Stimulated activated CD8-positive, alpha-beta memory T cell treated with anti-CD3 and anti-CD28 coated beads, Interleukin-12 subunit alpha, Interleukin-12 subunit beta, amount 100 ng/mL, for 24 hours (primary cell): ENCODE measurements around the gene RALY.

ENCODE experiments used
- DNase-seq: peaks from one replicate; pipeline ENCODE4 v3.0.0-alpha.2; 2020; ENCODE audit errors: extremely low read depth

Gene RALY

DNA sequence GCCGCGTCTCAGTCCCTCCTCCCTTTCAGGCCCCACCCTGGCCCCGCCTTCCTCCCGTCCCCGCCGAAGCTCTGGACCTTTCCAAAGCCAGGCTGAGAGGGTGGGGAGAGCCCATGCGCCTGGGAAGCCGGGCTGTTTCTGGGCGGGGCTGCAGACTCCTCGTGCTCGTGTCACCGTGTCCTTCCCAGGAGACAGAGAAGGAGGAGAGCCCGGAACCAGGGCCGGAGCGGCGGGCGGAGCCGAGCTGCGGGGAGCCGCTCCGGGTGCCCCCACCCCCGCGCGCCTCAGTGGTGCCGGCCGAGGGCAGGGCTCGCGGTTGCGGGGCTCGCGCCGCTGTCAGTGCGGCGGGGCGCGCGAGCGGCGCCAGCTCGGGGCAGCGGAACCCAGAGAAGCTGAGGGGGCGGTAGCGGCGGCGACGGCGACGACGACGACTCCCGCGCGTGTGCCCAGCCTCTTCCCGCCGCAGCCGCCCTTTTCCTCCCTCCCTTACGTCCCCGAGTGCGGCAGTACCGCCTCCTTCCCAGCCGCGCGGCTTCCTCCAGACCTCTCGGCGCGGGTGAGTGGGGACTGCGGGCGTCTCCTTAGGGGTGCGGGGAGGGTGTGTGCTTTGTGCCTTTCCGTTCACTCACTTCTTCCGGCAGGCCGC lies at the start of gene RALY:
Gene RALY, plus strand, starts transcription at position 336 of the 646 bp plus-strand sequence. CDS start 78,164 bp downstream, outside the sequence.
- peak; percentile 89 for DNase-seq

DNA sequence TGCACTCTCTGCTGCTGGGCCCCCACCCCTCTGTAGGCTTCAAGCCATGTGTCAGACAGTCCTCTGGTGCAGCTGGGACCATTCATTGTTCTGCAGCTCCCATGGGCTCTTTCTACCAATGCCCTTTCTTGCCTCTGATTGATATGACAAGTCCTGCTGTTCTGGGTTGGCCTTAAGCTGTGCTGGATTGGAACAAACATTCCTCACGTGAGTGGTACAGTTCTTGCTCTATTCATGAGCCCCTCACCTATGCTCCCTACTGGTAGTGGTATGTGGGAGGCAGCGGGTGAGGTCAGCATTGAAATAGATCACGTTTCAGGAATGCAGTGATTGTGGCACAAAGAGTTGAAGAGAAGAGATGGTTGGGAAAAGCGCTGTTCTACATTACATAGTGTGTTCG lies 48.8 kb upstream of the RALY start:
- no peak for DNase-seq

DNA sequence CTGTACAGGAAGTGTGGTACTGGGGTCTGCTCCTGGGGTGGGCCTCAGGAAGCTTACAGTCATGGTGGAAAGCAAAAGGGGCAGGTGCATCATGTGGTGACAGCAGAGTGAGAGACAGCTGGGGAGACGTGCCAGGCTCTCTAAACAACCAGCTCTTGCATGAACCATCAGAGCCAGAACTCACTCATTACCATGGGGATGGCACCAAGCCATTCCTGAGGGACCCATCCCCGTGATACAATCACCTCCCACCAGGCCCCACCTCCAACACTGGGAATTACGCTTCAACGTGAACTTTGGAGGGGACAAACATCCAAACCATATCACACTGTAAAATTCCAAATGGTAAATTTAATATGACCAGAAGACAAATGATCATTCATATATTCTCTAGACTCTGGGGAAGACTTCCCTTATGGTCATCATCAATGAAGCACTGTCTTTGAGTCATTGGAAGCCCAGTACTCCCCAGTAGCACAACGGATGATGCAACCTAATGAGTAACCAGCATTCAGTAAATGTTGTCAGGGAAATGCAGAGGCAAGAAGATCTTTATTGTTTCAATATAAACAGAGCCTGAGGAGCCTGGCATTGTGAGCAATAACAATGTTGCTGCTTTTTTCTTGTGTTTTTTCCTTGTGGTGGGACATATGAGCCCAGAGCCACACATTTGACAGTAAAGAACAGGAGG lies 48.2 kb upstream of the RALY start:
- no peak for DNase-seq

DNA sequence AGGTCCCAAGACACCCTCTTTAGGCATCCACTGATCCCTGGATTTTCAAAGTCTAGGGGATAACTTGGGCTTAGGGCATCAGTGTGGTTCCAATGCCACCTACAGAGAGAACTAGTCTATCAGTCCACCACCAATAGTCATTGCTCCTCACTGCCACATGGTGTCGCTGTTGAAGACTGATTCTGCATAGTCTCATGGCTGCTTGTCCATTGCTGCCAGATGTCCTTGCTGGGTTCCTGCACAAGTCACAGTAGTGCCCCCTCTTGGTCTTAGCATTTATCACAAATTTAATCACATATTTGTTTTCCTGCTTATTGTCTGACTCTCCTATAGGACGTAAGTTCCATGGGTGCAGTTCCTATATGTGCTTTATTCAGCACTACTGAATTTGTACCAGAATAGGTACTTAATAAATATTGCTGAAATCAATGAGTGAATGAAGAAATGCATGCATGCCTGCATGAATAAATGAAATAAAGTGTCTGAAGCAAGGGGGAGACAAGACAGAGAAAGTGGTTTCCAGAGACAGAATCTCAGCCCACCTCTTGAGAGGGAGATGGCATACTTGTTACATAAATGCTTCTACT lies 45.9 kb upstream of the RALY start:
- DNase-seq = no peak

DNA sequence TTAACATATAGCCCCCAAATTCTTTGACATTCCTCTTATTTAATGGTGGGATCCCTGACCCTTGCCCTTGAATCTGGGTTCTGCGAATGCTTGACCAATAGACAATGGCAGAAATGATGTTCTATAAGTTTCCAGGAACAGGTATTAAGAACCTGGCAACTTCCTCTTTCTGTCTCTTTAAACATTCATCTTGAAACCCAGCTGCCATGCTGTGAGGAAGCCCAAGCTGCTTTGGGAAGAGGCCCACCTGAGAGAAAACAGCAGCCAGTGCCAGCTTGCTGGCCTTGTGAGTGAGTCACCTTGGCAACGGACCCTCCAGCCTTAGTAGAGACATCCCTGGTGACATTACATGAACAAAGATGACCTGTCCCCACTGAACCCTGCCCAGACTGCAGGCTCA lies 45.2 kb upstream of the RALY start:
- no peak for DNase-seq

DNA sequence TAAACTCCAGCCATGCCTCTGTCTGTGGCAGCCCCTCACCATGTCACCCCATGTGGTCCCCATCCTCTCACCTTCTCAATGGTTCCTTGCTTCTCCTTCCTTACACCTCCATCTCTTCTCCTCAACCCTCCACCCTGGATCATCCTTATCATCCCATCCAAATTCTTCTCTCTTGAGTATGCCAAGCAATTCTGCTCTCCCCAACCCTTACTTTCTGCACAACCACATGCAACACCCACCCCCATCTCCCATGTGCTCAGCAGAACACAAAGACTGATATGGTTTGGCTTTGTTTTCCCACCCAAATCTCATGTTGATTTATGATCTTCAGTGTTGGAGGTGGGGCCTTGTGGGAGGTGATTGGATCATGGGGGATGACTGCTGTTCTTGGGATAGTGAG lies 42.5 kb upstream of the RALY start:
- no peak for DNase-seq

DNA sequence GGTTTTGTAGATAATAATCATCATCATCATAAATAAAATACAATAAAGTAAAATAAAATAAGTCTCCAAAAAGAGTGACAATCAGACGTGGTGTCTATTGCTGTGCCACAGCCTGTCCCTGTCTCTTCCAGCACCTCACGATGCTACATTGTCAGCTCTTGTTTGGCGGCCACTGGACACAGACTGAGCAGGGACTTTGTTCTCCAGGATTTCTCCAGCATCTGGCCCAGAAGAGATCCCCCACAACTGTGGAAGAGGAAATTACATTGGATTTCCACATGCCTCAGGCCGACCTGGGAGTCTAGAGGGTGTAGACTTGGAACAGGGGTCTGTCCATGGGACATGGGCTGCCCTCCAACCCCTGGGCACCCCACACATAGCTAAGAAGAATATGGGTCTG lies 39.2 kb upstream of the RALY start:
- DNase-seq = no peak

DNA sequence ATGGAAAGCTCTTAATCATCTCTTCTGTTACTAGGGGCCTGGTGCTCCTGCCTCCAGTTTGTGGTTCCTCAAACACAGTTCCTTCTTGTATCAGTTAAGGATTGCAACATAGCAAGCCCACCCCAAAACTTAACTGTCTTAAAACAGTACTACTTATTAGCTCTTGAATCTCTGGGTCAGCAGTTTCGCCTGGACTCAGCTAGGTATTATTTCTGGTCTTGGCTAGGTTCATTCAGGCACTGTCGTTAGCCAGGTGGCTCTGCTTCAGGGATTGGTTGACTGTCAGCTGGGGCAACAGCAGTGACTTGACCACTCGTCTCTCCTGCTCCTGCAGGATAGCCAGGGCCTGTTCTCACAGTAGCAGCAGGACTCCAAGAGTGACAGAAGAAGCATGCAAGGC lies 30.0 kb upstream of the RALY start:
- DNase-seq = no peak

DNA sequence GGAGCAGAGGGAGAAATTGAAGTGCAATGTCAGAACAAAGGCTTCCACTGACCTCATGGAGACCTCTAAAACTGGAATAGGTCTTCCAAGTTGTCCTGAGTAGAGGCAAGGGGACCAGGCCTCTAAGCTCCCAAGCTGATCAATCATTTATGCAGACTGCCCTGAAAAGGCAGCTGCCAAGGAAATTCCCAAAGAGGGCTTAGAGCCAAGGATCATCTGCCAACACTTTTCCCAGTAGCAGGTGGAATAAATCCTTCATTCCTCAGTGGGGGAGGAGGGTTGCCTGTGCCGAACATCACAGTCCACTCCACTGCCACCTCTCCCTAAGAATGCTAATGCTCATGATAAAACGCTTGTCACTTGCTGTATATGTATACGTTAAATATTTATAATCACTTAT lies 29.3 kb upstream of the RALY start:
- no peak for DNase-seq

DNA sequence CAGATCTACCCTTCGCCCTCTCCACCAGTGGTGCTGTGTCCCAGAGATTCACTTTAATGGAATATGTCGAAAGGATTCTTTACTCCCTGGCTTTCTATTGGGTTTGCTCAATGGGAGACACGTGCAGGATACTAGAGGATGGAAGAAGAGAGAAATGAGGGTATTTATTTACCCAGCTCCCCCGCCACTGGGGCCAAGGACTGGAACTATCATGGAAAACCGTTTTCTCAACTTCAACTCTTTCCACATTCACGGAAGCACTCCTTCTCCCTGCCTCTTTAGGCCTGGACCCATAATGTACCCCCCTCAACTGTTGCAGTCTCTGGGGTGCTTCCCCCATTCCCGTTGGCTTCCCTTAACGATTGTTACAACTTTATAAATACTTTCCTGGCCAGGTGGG lies 26.6 kb upstream of the RALY start:
- no peak for DNase-seq

DNA sequence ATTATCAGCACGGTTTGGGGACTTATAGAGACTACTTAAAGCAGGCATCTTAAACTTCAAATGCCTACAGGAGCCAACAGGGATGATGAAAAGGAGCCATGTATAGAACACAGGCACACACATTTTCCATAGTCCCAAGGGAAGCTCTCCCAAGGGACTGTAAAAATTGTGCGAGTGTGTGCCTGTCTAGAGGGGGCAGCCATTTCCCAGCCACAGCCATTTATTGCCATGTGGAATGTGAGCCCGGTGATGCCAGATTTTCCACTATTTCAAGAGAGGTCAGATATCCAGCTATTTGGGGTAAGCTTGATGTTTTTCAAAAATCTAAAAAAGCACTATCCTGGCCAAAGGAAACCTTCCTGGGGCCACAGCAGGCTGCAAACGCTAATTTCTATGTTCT lies 24.1 kb upstream of the RALY start:
- no peak for DNase-seq

DNA sequence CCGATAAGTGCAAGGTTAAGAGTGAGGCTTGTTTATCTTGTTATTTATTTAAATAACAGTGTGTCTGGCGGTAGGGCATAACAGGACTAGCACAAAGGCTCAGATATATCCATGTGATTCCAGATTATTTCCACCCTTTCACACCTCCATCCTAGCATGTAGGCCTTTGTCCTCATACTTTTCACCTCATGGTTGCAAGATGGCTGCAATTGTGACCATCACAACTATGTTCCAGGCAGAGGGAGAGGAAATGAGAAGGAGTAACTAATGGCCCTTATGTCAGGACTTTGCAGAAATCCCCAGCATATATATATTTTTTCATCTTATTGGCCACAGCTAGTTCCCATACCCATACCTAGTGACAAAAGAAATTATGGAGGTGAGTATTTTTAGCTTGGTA lies 23.5 kb upstream of the RALY start:
- no peak for DNase-seq

DNA sequence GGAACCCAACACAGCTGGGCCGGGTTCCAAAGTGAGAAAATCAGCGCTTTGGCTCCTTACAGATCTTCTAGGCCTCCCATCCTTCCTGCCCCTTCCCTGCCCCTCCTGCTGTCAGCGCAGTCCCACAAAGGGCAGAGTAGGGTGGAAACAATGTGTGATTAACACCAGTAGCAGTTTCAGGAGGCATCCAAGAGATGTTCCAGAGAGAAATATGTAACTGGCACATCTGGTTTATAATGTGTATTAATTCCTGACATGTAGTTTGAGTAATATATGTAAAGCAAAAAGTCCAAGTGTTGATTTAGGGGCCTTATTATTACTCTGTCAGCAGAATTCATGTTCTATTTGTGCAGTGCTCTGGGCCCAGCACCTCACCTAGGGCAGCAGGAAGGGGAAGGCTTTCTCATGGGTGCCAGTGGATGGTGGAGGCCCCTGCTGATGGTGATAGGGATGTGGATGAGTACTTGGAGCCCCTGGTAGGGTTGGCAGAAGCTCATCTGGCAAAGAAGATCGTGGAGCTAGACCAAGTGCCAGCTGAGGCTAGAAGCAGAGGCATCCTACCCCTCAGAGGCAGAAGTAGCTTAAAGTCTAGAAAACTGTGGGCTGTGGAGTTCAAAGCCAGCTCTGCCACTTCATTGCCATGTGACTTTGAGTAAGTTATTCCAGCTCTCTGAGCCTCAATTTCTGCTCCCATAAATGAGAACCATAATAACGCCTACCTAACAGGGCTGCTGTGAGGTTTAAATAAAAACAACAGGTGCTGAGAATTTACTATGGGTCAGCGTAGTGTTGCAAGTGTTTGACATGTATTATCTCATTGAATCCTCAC lies 22.4 kb upstream of the RALY start:
- DNase-seq = no peak

DNA sequence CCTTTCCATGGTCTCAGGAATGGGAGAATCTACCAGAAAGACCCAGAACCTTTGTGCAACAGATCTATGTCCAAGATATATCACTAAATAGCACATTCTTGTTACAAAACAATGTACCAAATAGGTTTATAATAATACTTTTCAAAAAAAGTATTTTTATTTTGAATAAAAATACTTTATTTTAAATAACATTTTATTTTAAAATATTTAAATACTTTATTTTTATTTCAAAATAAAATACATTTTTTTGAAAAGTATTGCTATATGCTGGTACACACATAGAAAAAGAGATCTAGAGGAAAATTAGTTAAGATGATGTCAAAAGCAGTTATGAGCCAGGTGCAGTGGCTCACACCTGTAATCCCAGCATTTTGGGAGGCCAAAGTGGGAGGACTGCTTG lies 16.8 kb upstream of the RALY start:
- no peak for DNase-seq

DNA sequence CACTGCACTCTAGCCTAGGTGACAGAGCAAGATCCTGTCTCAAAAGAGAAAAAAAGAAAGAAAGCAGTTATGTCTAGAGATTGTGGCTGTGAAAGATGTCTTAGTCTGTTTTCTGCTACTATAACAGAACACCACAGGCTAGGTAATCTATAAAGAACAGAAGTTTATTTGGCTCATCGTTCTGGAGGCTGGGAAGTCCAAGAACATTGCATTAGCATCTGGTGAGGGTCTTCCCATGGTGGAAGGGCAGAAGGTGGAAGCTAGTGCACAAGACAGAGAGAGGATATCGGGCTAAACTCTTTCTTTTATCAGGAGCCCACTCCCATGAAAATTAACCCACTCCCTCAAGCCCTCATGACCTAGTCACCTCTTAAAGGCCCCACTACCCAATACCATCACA lies 16.2 kb upstream of the RALY start:
- DNase-seq = no peak

DNA sequence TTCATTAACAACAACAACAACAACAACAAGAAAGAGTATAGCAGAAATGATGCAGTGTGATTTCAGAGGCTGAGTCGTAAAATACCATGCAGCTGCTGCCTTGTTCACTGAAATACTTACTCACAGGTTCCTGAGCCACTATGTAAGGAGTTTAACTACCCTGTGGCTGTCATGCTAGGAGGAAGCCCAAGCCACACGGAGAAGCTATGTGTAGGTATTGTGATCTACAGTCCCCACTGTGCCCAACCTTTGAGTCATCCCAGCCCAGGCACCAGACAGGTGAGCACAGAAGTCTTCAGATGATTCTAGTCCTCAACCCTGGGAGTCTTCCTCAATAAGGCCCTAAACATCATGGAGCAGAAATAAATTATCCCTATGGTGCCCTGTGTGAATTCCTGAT lies 14.6 kb upstream of the RALY start:
- DNase-seq = no peak

DNA sequence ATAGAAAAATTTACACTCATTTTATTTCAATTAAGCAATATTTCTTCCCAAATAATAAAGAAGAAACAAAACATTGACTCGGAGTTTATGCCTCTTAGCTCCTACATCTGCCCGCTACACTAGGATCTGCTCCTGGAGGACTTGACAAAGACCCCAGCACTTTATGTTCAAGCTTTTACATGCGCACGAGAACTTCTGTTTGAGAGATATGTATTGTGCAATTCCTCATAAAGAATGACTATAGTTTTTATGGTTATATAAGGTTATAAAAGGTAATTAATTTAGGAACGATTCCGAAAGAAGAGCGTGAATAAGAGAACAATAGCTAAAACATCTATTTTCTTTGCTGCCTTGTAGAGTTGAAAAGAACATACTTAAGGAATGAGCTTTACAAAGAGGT lies 12.4 kb upstream of the RALY start:
- no peak for DNase-seq

DNA sequence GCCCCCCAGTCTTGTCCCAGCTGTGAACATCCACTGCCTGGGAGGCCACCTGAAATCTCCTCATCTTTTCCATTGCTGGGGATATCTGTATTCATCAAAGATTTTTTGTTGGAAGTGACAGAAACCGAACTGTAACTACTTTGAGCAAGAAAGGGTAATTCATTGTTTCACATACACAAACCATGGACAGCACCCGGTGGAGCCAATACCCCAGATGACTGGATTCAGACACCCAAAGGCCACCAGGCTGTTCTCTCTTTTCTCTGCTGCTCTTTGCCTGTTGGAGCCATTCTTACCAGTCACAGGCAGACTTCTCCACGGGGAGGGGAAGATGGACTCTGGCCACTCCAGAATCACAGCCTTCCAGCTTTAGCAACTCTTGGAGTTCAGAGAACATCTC lies 11.7 kb upstream of the RALY start:
- no peak for DNase-seq

DNA sequence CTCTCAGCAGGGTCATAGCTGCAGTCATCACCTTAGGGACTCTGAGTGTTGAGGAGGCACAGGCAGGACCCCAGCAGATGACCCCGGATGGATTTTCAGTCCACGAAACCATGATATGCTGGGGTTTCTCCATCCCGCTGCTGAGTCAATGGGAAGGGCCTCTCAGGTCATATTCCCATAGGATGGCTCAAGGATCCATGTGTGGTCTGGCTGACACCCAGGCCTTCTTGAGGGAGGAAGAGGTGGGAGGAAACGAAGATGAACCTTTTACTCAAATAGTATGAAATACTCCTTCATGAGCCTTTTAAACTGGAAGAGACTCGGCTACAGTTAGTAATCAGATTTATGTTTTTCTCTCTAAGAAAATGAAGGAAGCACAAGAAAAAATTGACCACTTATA lies 10.3 kb upstream of the RALY start:
- no peak for DNase-seq

DNA sequence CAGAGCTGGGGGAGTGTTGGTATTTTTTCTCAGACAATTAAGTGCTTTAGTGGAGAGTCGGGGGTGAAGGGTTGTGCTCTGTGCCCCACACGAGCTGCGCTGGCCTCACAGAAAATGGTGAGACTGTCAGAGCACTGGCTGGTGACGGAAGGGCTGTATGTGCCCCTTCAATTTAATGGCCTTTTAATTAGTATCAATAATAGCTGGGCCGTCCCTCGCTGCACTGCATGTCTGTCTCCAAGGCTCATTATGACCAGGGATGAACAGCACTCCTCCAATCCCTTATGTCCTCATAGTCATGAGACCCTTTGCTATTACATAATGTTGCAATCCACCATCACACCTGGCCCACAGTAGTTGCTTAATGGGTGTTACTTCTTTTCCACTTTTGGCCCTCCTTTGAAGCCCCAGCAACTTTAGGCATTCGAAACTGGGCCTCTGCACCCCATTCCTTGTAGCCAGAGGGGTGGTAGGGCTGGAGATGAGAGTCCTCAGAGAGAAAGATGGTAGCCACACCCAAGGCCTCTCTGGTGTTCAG lies 9.5 kb upstream of the RALY start:
- no peak for DNase-seq

DNA sequence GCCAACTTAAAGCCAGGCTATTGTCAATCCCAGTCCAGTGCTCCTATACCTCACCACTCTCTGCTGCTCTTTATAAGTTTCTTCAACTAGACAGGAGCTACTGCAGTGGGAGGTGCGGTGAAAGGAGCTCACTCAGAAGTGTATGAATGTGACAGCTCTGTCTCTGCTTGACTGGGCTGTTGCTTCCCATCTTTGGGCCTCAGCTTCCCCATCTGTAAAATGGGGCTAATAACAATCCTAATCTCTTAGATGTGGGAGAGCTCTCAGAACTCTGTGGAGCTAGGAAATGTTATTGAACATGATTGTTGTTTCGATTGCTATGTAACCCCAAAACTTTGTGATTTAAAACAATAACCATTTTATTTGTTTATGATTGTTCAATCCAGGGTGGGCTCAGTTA lies 8.4 kb upstream of the RALY start:
- no peak for DNase-seq

DNA sequence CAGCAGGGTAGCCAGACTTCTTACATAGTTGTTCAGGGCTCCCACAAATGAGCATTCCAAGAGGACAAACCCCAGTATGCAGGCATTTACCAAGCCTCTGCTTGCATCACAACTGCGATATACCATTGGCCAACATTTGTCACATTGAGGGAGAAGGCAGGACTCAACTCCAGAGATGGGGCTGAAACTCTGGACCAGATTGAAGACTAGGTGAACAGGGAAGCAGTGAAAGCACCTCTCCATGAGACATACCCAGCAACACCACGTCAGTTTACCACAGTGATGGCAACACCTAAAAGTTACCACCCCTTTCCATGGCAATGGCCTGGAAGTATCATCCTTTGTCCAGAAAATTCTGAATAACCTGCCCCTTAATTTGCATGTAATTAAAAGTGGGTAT lies 7.9 kb upstream of the RALY start:
- no peak for DNase-seq
